Suprapubic skin (tissue), 4 donors: ENCODE results near the gene VCAN. TPM values are rescaled to one million over a fixed set of nuclear protein-coding genes. Genes with fewer than 3 reads are reported as not detected.
A peak's percentile ranks its signal among the peaks of the same experiment; 100 is the strongest.

Experiments used
- DNase-seq, 2 donors: peaks; one replicate each; pipeline ENCODE4 v3.0.0-alpha.2; 2019; ENCODE audit warnings: low spot score in 2 of 2
- H3K27ac ChIP-seq: fragments of 200-600 bp; sonication (generic); one replicate; pipeline ENCODE4 v1.5.1; 2019
- H3K27me3 ChIP-seq: fragments of 200-600 bp; sonication (generic); one replicate; pipeline ENCODE4 v1.5.1; 2019
- H3K36me3 ChIP-seq: fragments of 200-600 bp; sonication (generic); one replicate; pipeline ENCODE4 v1.5.1; 2019
- H3K4me1 ChIP-seq: fragments of 200-600 bp; sonication (generic); one replicate; pipeline ENCODE4 v1.5.1; 2019
- H3K4me3 ChIP-seq: fragments of 200-600 bp; sonication (generic); one replicate; pipeline ENCODE4 v1.5.1; 2019; ENCODE audit warnings: mild to moderate bottlenecking
- H3K9me3 ChIP-seq: fragments of 200-600 bp; sonication (generic); one replicate; pipeline ENCODE4 v1.5.1; 2019
- EP300 ChIP-seq: sonication (generic); formaldehyde crosslinking; IDR thresholded peaks from one replicate; pipeline ENCODE4 v1.6.1; 2017; ENCODE audit warnings: antibody characterized with exemption
- POLR2A ChIP-seq, 2 donors: fragments of 450-650 bp; IDR thresholded peaks; one replicate each; pipeline ENCODE4 v1.6.1; 2017; ENCODE audit warnings: antibody characterized with exemption in 2 of 2, mild to moderate bottlenecking in 2 of 2, moderate library complexity in 2 of 2
- POLR2AphosphoS5 ChIP-seq, 3 donors: sonication (generic); formaldehyde crosslinking; IDR thresholded peaks; one replicate each; pipeline ENCODE4 v1.6.1; 2017; ENCODE audit warnings: antibody characterized with exemption in 3 of 3
- WGBS: methylation state at CpG from one replicate; pipeline ENCODE4 v1.1.5; 2018; 5-methylcytosine and 5-hydroxymethylcytosine counted together
- total RNA-seq, 4 donors: library from RNA; depleted of rRNA; stranded (reverse); fragments of >200 nt; gene quantifications; one replicate each; pipeline ENCODE4 v1.1.0, GENCODE V29; 2016
- TF ChIP-seq, protein P1 (sequence below), 2 donors: fragments of 200-600 bp in 1 of 2; fragments of 450-650 bp in 1 of 2; sonication (generic) in 1 of 2; IDR thresholded peaks; one replicate each; pipeline ENCODE4 v1.5.1; 2016 to 2019; ENCODE audit warnings: antibody characterized with exemption in 2 of 2, mild to moderate bottlenecking in 1 of 2, moderate library complexity in 1 of 2

The VCAN gene
- total RNA-seq, 4 donors from 2014 or later, result 22.8 to 30.3 (median 24.0) TPM

DNA sequence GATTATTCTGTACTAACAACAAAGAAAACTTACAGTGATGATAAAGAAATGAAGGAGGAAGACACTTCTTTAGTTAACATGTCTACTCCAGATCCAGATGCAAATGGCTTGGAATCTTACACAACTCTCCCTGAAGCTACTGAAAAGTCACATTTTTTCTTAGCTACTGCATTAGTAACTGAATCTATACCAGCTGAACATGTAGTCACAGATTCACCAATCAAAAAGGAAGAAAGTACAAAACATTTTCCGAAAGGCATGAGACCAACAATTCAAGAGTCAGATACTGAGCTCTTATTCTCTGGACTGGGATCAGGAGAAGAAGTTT, 67.9 kb downstream of the VCAN start:
- TF ChIP-seq, protein P1, sequence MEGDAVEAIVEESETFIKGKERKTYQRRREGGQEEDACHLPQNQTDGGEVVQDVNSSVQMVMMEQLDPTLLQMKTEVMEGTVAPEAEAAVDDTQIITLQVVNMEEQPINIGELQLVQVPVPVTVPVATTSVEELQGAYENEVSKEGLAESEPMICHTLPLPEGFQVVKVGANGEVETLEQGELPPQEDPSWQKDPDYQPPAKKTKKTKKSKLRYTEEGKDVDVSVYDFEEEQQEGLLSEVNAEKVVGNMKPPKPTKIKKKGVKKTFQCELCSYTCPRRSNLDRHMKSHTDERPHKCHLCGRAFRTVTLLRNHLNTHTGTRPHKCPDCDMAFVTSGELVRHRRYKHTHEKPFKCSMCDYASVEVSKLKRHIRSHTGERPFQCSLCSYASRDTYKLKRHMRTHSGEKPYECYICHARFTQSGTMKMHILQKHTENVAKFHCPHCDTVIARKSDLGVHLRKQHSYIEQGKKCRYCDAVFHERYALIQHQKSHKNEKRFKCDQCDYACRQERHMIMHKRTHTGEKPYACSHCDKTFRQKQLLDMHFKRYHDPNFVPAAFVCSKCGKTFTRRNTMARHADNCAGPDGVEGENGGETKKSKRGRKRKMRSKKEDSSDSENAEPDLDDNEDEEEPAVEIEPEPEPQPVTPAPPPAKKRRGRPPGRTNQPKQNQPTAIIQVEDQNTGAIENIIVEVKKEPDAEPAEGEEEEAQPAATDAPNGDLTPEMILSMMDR (IDR thresholded peaks at IDR 0.05), result no peak
- TF ChIP-seq POLR2A (IDR thresholded peaks at IDR 0.05) (no peak), EP300 (no peak), POLR2AphosphoS5 (IDR thresholded peaks at IDR 0.05) (no peak)
- Histone ChIP-seq H3K36me3 (no peaks in the 10 kb centered on the region), H3K27me3 (no peaks in the 10 kb centered on the region), H3K27ac (no peak overlapping the region), H3K4me3 (no peak overlapping the region), H3K9me3 (no peaks in the 10 kb centered on the region), H3K4me1 (no peaks in the 10 kb centered on the region)
- DNase-seq, result no peak
- 84% methylated on average over 1 of the region's 1 CpG for WGBS

DNA sequence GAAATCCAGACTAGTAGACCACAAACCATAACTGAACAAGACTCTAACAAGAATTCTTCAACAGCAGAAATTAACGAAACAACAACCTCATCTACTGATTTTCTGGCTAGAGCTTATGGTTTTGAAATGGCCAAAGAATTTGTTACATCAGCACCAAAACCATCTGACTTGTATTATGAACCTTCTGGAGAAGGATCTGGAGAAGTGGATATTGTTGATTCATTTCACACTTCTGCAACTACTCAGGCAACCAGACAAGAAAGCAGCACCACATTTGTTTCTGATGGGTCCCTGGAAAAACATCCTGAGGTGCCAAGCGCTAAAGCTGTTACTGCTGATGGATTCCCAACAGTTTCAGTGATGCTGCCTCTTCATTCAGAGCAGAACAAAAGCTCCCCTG, 68.6 kb downstream of the VCAN start:
- no peak for DNase-seq
- Histone ChIP-seq H3K4me1 (no peaks in the 10 kb centered on the region), H3K27ac (peak overlapping the region; percentile 40), H3K9me3 (no peaks in the 10 kb centered on the region), H3K27me3 (no peaks in the 10 kb centered on the region), H3K4me3 (no peak overlapping the region), H3K36me3 (no peaks in the 10 kb centered on the region)
- TF ChIP-seq POLR2AphosphoS5 (IDR thresholded peaks at IDR 0.05) (peak in 1 of 3 donors; percentile 42), POLR2A (IDR thresholded peaks at IDR 0.05) (no peak), EP300 (no peak)
- TF ChIP-seq, protein P1 (IDR thresholded peaks at IDR 0.05), result no peak
- 59% methylated on average over 2 of the region's 2 CpGs for WGBS

DNA sequence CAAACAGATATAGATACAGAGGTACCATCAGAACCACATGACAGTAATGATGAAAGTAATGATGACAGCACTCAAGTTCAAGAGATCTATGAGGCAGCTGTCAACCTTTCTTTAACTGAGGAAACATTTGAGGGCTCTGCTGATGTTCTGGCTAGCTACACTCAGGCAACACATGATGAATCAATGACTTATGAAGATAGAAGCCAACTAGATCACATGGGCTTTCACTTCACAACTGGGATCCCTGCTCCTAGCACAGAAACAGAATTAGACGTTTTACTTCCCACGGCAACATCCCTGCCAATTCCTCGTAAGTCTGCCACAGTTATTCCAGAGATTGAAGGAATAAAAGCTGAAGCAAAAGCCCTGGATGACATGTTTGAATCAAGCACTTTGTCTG, 69.2 kb downstream of the VCAN start:
- TF ChIP-seq EP300, result no peak
- no peak for TF ChIP-seq POLR2AphosphoS5 (IDR thresholded peaks at IDR 0.05)
- no peak for TF ChIP-seq POLR2A (IDR thresholded peaks at IDR 0.05)
- Histone ChIP-seq H3K27ac (peak overlapping the region; percentile 40), H3K27me3 (no peaks in the 10 kb centered on the region), H3K4me3 (no peak overlapping the region), H3K4me1 (no peaks in the 10 kb centered on the region), H3K36me3 (no peaks in the 10 kb centered on the region), H3K9me3 (no peaks in the 10 kb centered on the region)
- no peak for DNase-seq
- WGBS, result 78% methylated on average over 3 of the region's 3 CpGs

DNA sequence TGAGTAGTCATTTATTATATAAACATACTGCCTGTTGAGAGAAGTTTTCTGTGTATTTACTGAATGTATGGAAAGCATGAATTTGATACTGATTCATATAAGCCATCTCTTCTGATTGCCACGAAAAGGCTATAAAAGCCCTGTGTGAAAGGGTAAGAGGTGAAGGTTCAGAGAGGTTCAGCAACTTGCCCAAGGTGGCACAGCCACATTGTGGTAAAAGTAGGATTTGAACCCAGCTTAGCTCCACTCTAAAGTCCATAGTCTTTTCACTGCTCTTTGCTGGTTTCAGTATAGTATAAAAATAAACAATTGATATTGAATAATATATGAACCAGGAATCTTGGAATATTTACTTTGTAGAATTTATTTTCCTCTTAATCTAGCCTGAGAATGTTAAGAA, 71.3 kb downstream of the VCAN start:
- Histone ChIP-seq H3K36me3 (no peaks in the 10 kb centered on the region), H3K27me3 (no peaks in the 10 kb centered on the region), H3K4me3 (no peak overlapping the region), H3K9me3 (no peaks in the 10 kb centered on the region), H3K4me1 (no peaks in the 10 kb centered on the region), H3K27ac (no peak overlapping the region)
- WGBS, result 84% methylated on average over 1 of the region's 1 CpG
- DNase-seq, result no peak
- TF ChIP-seq POLR2A (IDR thresholded peaks at IDR 0.05) (no peak), EP300 (no peak), POLR2AphosphoS5 (IDR thresholded peaks at IDR 0.05) (no peak)
- TF ChIP-seq, protein P1 (IDR thresholded peaks at IDR 0.05), result no peak

DNA sequence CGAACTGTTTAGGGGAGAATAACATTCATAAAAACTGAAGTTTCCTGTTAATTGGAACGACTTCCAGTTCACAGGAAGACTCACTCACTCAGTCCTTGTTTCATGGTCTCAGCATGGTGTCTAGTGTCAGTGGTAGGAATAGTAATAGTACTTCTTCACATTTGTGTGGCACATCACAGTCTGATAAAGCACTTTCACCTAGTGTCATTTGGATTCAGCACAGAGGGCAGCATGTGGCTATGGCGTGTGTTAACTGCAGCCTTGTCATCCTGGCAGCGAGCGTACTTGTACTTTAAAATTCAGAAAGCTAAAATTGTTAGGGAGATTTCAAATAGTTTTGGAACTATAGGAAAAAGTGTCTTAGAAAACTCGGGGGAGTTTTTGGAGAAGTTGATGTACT, 72.4 kb downstream of the VCAN start:
- WGBS, result 71% methylated on average over 6 of the region's 6 CpGs

More for the DNA sequence above, 72.4 kb downstream of the VCAN start:
- DNase-seq, result no peak
- Histone ChIP-seq H3K36me3 (no peaks in the 10 kb centered on the region), H3K27me3 (no peaks in the 10 kb centered on the region), H3K4me3 (no peak overlapping the region), H3K4me1 (no peaks in the 10 kb centered on the region), H3K9me3 (no peaks in the 10 kb centered on the region), H3K27ac (no peak overlapping the region)
- TF ChIP-seq POLR2A (IDR thresholded peaks at IDR 0.05) (no peak), POLR2AphosphoS5 (IDR thresholded peaks at IDR 0.05) (no peak), EP300 (no peak)
- TF ChIP-seq, protein P1 (IDR thresholded peaks at IDR 0.05), result no peak
